Measurements from ENCODE around the gene SOCS1. TPM values are rescaled to one million over a fixed set of nuclear protein-coding genes. Genes with fewer than 3 reads are reported as not detected.

SOCS1 gene
- total and polyA plus RNA-seq, 9 of the 15 experiments (the other 6 are each of a cell fraction or from before 2014, with no cell fraction given) = 0.04 to 7.5 (median 2.3) TPM

DNA sequence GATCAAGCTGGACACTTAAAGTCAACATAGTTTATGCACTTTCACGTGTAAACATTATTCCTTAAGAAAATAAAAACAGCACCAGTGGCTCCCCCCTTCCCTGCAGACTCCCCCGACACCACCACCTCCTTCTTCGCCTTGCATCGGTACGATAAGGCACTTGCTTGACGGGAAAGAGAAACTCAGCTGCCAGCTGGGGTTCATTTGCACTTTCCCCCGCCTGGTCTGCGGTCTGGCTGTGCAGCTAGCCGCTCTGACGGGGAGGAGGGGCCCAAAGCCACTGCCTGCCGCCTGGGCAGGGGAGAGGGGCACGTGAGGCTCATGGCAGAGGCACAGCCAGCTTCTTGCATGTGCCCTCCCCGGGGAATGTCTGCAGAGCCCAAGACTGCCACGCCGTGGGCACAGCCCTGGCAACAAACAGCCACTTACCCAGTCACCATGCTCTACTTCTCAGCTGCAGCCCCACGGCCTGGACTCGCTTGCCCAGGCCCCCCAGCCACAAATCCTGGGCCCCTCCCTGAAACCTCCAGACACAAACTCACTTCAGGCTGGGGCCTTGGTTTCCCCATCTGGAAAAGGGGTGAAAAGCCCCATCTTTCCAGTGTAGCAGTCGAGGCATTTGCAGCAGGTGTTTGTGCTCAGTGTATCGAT lies 41.6 kb upstream of the SOCS1 start (continued):
- TF ChIP-seq, protein P1, sequence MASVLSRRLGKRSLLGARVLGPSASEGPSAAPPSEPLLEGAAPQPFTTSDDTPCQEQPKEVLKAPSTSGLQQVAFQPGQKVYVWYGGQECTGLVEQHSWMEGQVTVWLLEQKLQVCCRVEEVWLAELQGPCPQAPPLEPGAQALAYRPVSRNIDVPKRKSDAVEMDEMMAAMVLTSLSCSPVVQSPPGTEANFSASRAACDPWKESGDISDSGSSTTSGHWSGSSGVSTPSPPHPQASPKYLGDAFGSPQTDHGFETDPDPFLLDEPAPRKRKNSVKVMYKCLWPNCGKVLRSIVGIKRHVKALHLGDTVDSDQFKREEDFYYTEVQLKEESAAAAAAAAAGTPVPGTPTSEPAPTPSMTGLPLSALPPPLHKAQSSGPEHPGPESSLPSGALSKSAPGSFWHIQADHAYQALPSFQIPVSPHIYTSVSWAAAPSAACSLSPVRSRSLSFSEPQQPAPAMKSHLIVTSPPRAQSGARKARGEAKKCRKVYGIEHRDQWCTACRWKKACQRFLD (CRISPR knock-in tag; IDR thresholded peaks at IDR 0.05) = 0 out of 2 replicates have a peak, but pooled peaks have one; percentile 33
- no peak for TF ChIP-seq FOS (IDR thresholded peaks at IDR 0.05; ENCODE audit: extremely low read depth, insufficient read length)
- TF ChIP-seq BCOR (IDR thresholded peaks at IDR 0.05) = peak; percentile 24; the same call in 1 of the 2 replicates
- TF ChIP-seq ZNF133 (CRISPR knock-in tag; IDR thresholded peaks at IDR 0.05) = no peak
- TF ChIP-seq ZNF589 (CRISPR knock-in tag; IDR thresholded peaks at IDR 0.05; ENCODE audit: low read depth) = peak; percentile 54; the same call in 1 of the 2 replicates
- TF ChIP-seq, protein P2, sequence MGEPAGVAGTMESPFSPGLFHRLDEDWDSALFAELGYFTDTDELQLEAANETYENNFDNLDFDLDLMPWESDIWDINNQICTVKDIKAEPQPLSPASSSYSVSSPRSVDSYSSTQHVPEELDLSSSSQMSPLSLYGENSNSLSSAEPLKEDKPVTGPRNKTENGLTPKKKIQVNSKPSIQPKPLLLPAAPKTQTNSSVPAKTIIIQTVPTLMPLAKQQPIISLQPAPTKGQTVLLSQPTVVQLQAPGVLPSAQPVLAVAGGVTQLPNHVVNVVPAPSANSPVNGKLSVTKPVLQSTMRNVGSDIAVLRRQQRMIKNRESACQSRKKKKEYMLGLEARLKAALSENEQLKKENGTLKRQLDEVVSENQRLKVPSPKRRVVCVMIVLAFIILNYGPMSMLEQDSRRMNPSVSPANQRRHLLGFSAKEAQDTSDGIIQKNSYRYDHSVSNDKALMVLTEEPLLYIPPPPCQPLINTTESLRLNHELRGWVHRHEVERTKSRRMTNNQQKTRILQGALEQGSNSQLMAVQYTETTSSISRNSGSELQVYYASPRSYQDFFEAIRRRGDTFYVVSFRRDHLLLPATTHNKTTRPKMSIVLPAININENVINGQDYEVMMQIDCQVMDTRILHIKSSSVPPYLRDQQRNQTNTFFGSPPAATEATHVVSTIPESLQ (CRISPR knock-in tag; IDR thresholded peaks at IDR 0.05) = no peak
- TF ChIP-seq, protein P3, sequence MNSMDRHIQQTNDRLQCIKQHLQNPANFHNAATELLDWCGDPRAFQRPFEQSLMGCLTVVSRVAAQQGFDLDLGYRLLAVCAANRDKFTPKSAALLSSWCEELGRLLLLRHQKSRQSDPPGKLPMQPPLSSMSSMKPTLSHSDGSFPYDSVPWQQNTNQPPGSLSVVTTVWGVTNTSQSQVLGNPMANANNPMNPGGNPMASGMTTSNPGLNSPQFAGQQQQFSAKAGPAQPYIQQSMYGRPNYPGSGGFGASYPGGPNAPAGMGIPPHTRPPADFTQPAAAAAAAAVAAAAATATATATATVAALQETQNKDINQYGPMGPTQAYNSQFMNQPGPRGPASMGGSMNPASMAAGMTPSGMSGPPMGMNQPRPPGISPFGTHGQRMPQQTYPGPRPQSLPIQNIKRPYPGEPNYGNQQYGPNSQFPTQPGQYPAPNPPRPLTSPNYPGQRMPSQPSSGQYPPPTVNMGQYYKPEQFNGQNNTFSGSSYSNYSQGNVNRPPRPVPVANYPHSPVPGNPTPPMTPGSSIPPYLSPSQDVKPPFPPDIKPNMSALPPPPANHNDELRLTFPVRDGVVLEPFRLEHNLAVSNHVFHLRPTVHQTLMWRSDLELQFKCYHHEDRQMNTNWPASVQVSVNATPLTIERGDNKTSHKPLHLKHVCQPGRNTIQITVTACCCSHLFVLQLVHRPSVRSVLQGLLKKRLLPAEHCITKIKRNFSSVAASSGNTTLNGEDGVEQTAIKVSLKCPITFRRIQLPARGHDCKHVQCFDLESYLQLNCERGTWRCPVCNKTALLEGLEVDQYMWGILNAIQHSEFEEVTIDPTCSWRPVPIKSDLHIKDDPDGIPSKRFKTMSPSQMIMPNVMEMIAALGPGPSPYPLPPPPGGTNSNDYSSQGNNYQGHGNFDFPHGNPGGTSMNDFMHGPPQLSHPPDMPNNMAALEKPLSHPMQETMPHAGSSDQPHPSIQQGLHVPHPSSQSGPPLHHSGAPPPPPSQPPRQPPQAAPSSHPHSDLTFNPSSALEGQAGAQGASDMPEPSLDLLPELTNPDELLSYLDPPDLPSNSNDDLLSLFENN (IDR thresholded peaks at IDR 0.05; ENCODE audit: low read depth in 2 of 2, low read length in 2 of 2) = peak in 1 of 2 experiments; percentile 18; a peak in 1 of 4 replicates
- TF ChIP-seq ZNF717 (CRISPR knock-in tag; IDR thresholded peaks at IDR 0.05) = no peak
- TF ChIP-seq, protein P4, sequence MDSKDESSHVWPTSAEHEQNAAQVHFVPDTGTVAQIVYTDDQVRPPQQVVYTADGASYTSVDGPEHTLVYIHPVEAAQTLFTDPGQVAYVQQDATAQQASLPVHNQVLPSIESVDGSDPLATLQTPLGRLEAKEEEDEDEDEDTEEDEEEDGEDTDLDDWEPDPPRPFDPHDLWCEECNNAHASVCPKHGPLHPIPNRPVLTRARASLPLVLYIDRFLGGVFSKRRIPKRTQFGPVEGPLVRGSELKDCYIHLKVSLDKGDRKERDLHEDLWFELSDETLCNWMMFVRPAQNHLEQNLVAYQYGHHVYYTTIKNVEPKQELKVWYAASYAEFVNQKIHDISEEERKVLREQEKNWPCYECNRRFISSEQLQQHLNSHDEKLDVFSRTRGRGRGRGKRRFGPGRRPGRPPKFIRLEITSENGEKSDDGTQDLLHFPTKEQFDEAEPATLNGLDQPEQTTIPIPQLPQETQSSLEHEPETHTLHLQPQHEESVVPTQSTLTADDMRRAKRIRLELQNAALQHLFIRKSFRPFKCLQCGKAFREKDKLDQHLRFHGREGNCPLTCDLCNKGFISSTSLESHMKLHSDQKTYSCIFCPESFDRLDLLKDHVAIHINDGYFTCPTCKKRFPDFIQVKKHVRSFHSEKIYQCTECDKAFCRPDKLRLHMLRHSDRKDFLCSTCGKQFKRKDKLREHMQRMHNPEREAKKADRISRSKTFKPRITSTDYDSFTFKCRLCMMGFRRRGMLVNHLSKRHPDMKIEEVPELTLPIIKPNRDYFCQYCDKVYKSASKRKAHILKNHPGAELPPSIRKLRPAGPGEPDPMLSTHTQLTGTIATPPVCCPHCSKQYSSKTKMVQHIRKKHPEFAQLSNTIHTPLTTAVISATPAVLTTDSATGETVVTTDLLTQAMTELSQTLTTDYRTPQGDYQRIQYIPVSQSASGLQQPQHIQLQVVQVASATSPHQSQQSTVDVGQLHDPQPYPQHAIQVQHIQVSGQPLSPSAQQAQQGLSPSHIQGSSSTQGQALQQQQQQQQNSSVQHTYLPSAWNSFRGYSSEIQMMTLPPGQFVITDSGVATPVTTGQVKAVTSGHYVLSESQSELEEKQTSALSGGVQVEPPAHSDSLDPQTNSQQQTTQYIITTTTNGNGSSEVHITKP (IDR thresholded peaks at IDR 0.05; ENCODE audit: partially characterized antibody) = peak; percentile 32
- peak; percentile 50; the same call in 1 of the 2 replicates for TF ChIP-seq CTBP1 (IDR thresholded peaks at IDR 0.05; ENCODE audit: borderline replicate concordance)
- TF ChIP-seq, protein P5, sequence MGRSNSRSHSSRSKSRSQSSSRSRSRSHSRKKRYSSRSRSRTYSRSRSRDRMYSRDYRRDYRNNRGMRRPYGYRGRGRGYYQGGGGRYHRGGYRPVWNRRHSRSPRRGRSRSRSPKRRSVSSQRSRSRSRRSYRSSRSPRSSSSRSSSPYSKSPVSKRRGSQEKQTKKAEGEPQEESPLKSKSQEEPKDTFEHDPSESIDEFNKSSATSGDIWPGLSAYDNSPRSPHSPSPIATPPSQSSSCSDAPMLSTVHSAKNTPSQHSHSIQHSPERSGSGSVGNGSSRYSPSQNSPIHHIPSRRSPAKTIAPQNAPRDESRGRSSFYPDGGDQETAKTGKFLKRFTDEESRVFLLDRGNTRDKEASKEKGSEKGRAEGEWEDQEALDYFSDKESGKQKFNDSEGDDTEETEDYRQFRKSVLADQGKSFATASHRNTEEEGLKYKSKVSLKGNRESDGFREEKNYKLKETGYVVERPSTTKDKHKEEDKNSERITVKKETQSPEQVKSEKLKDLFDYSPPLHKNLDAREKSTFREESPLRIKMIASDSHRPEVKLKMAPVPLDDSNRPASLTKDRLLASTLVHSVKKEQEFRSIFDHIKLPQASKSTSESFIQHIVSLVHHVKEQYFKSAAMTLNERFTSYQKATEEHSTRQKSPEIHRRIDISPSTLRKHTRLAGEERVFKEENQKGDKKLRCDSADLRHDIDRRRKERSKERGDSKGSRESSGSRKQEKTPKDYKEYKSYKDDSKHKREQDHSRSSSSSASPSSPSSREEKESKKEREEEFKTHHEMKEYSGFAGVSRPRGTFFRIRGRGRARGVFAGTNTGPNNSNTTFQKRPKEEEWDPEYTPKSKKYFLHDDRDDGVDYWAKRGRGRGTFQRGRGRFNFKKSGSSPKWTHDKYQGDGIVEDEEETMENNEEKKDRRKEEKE (IDR thresholded peaks at IDR 0.05; ENCODE audit: borderline replicate concordance in 1 of 2, control insufficient read depth in 1 of 2, low read depth in 2 of 2, low read length in 1 of 2) = no peak
- peak; percentile 59 for TF ChIP-seq NFIC (IDR thresholded peaks at IDR 0.05)

Data from K562 (cell line).